IMR-90 (cell line): ENCODE measurements around the gene HMGA1. TPM values are rescaled to one million over a fixed set of nuclear protein-coding genes. Genes with fewer than 3 reads are reported as not detected.

Source experiments
- ATAC-seq: fragments of 200-7000 bp; cut with Tn5 transposase; 2 replicates; pipeline ENCODE4 v1.9.1; 2020; ENCODE audit warnings: low read depth, mild to moderate bottlenecking, moderate library complexity
- BruUV-seq: library from RNA; stranded (reverse); fragments of 400-500 nt; replicated peaks from 2 replicates; lab custom pipeline; 2021; lab: Mats Ljungman, UMichigan
- CTCF ChIA-PET: fragments of 300-600 bp; formaldehyde crosslinking; extraction: SDS; loops from one replicate; lab custom pipeline; 2021; ENCODE audit warnings: antibody characterized with exemption; lab: Yijun Ruan, JAX
- POLR2A ChIA-PET: fragments of 300-600 bp; sonication (Branson Sonifier 250); formaldehyde crosslinking; loops from one replicate; lab custom pipeline; 2022; ENCODE audit warnings: antibody characterized with exemption; ENCODE audit not compliant: unreplicated experiment; lab: Charles Lee
- DNase-seq: peaks from one replicate; pipeline ENCODE4 v3.0.0; 2013
- H2AFZ ChIP-seq: replicated peaks from 2 replicates; pipeline ENCODE3; 2013; ENCODE audit warnings: low read length, mild to moderate bottlenecking; ENCODE audit not compliant: poor library complexity
- H2AK5ac ChIP-seq: 2 replicates; pipeline ENCODE4 v1.6.1; 2013; ENCODE audit warnings: low read depth, low read length, inconsistent platforms
- H2AK9ac ChIP-seq: replicated peaks from 2 replicates; pipeline ENCODE3; 2013; ENCODE audit warnings: mild to moderate bottlenecking, low read depth, low read length, moderate library complexity; ENCODE audit not compliant: poor library complexity
- H2BK120ac ChIP-seq: 2 replicates; pipeline ENCODE4 v1.6.1; 2013; ENCODE audit warnings: low read depth, low read length, inconsistent platforms
- H2BK15ac ChIP-seq: 3 replicates; pipeline ENCODE4 v1.6.1; 2013; ENCODE audit warnings: low read depth, low read length, inconsistent platforms
- H2BK20ac ChIP-seq: 2 replicates; pipeline ENCODE4 v1.6.1; 2013; ENCODE audit warnings: low read depth, mild to moderate bottlenecking, inconsistent platforms, low read length, moderate library complexity
- H2BK5ac ChIP-seq: 2 replicates; pipeline ENCODE4 v1.6.1; 2013; ENCODE audit warnings: mild to moderate bottlenecking, low read depth, low read length, inconsistent platforms; ENCODE audit not compliant: poor library complexity, severe bottlenecking
- H3K14ac ChIP-seq: replicated peaks from 2 replicates; pipeline ENCODE4 v1.6.1; 2013; ENCODE audit warnings: low read depth, low read length, inconsistent platforms
- H3K18ac ChIP-seq: 2 replicates; pipeline ENCODE4 v1.6.1; 2013; ENCODE audit warnings: low read depth, low read length, control low read depth
- H3K23ac ChIP-seq: 2 replicates; pipeline ENCODE4 v1.6.1; 2013; ENCODE audit warnings: low read depth, low read length, inconsistent platforms
- H3K27ac ChIP-seq: 2 replicates; pipeline ENCODE4 v1.5.1; 2013; ENCODE audit warnings: mild to moderate bottlenecking, control low read depth, low read length; ENCODE audit not compliant: insufficient read depth
- H3K27me3 ChIP-seq: 2 replicates; pipeline ENCODE4 v1.6.1; 2013; ENCODE audit warnings: low read length; ENCODE audit not compliant: control insufficient read depth, insufficient read depth
- H3K36me3 ChIP-seq: 2 replicates; pipeline ENCODE4 v1.6.1; 2013; ENCODE audit warnings: low read length, mixed read lengths; ENCODE audit not compliant: control insufficient read depth, insufficient read depth
- H3K4ac ChIP-seq: 2 replicates; pipeline ENCODE4 v1.6.1; 2013; ENCODE audit warnings: low read depth, low read length, inconsistent platforms
- H3K4me1 ChIP-seq: 2 replicates; pipeline ENCODE4 v1.6.1; 2013; ENCODE audit warnings: low read length, mixed read lengths; ENCODE audit not compliant: control insufficient read depth, insufficient read depth
- H3K4me2 ChIP-seq: 2 replicates; pipeline ENCODE4 v1.6.1; 2013; ENCODE audit warnings: low read depth, mild to moderate bottlenecking, control low read depth, low read length, moderate library complexity
- H3K4me3 ChIP-seq: 2 replicates; pipeline ENCODE4 v1.5.1; 2013; ENCODE audit warnings: low read depth, mild to moderate bottlenecking, control low read depth, low read length, moderate library complexity; ENCODE audit not compliant: insufficient read depth
- H3K56ac ChIP-seq: 2 replicates; pipeline ENCODE4 v1.6.1; 2013; ENCODE audit warnings: low read length, inconsistent platforms; ENCODE audit not compliant: insufficient read depth; ENCODE audit errors: extremely low read depth
- H3K79me1 ChIP-seq, 2 experiments: 2 replicates each; pipeline ENCODE4 v1.6.1; 2013; ENCODE audit warnings: low read length in 2 of 2, inconsistent platforms in 1 of 2, low read depth in 1 of 2
- H3K9ac ChIP-seq: 2 replicates; pipeline ENCODE4 v1.6.1; 2013; ENCODE audit warnings: low read depth, low read length, control low read depth
- H3K9me1 ChIP-seq: 2 replicates; pipeline ENCODE4 v1.6.1; 2013; ENCODE audit warnings: low read length, inconsistent platforms; ENCODE audit not compliant: insufficient read depth
- H3K9me3 ChIP-seq: 2 replicates; pipeline ENCODE4 v1.6.1; 2013; ENCODE audit warnings: low read length; ENCODE audit not compliant: control insufficient read depth, insufficient read depth
- H4K20me1 ChIP-seq: 2 replicates; pipeline ENCODE4 v1.6.1; 2013; ENCODE audit warnings: low read length, inconsistent platforms; ENCODE audit not compliant: insufficient read depth
- H4K5ac ChIP-seq: 2 replicates; pipeline ENCODE4 v1.6.1; 2013; ENCODE audit warnings: mild to moderate bottlenecking, low read depth, low read length, control low read depth
- H4K8ac ChIP-seq, 2 experiments: 2 replicates each; pipeline ENCODE4 v1.6.1; 2013; ENCODE audit warnings: low read depth in 2 of 2, low read length in 2 of 2, control low read depth in 1 of 2, inconsistent platforms in 1 of 2
- H4K91ac ChIP-seq: 2 replicates; pipeline ENCODE4 v1.6.1; 2013; ENCODE audit warnings: low read depth, low read length, inconsistent platforms; ENCODE audit not compliant: insufficient read depth
- CHD1 ChIP-seq: IDR thresholded peaks from 2 replicates; pipeline ENCODE4 v1.6.1; 2012; ENCODE audit warnings: low read depth, low read length, improper control_type of control experiment
- CTCF ChIP-seq: conservative IDR thresholded peaks from 2 replicates; pipeline ENCODE4 v1.5.1; 2012; ENCODE audit warnings: mild to moderate bottlenecking, low read depth, low read length, improper control_type of control experiment
- ELK1 ChIP-seq: fragments of 150-350 bp; IDR thresholded peaks from 2 replicates; pipeline ENCODE4 v1.6.1; 2016; ENCODE audit warnings: low read depth, mild to moderate bottlenecking, low read length, moderate library complexity, borderline replicate concordance
- MAFK ChIP-seq: IDR thresholded peaks from 2 replicates; pipeline ENCODE4 v1.6.1; 2012; ENCODE audit warnings: low read depth, low read length, improper control_type of control experiment
- MAZ ChIP-seq: IDR thresholded peaks from 2 replicates; pipeline ENCODE4 v1.6.1; 2012; ENCODE audit warnings: low read depth, mild to moderate bottlenecking, low read length, improper control_type of control experiment, moderate library complexity, borderline replicate concordance
- MXI1 ChIP-seq: IDR thresholded peaks from 2 replicates; pipeline ENCODE4 v1.6.1; 2012; ENCODE audit warnings: low read depth, mild to moderate bottlenecking, low read length, moderate library complexity, borderline replicate concordance
- POLR2A ChIP-seq: IDR thresholded peaks from 2 replicates; pipeline ENCODE4 v1.6.1; 2012; ENCODE audit warnings: mild to moderate bottlenecking, low read depth, low read length
- RAD21 ChIP-seq: IDR thresholded peaks from 2 replicates; pipeline ENCODE4 v1.6.1; 2012; ENCODE audit warnings: low read length, improper control_type of control experiment
- RCOR1 ChIP-seq: IDR thresholded peaks from 2 replicates; pipeline ENCODE4 v1.6.1; 2012; ENCODE audit warnings: mild to moderate bottlenecking, low read length, improper control_type of control experiment; ENCODE audit not compliant: insufficient replicate concordance
- RFX5 ChIP-seq: IDR thresholded peaks from 2 replicates; pipeline ENCODE4 v1.8.0; 2012; ENCODE audit warnings: low read depth, mild to moderate bottlenecking, low read length, moderate library complexity
- SMC3 ChIP-seq: fragments of 150-350 bp; IDR thresholded peaks from 2 replicates; pipeline ENCODE4 v1.6.1; 2016; ENCODE audit warnings: low read depth, mild to moderate bottlenecking, antibody characterized with exemption, low read length, moderate library complexity
- WGBS, 2 experiments: methylation state at CpG; one replicate each; pipeline versions ENCODE4 v1.1.5 to v1.1.7; 2013; ENCODE audit warnings: missing lambda C conversion rate in 2 of 2; ENCODE audit not compliant: insufficient read length in 1 of 2; ENCODE audit errors: extremely low coverage in 2 of 2; 5-methylcytosine and 5-hydroxymethylcytosine counted together
- dilution Hi-C: fragments of 300-500 bp; cut with HindIII; formaldehyde crosslinking; loops from one replicate; pipeline ENCODE4 v1.14.3; 2018; ENCODE audit warnings: low sequenced_read_pairs; ENCODE audit not compliant: unreplicated experiment
- in situ Hi-C: fragments of 300-500 bp; cut with MboI; formaldehyde crosslinking; loops from 3 replicates; pipeline ENCODE4 v1.14.3; 2019; ENCODE audit warnings: low sequenced_read_pairs, inconsistent platforms, mixed read lengths
- intact Hi-C: fragments of 100-400 bp; cut with micrococcal nuclease; formaldehyde crosslinking; loops from 2 replicates; pipeline ENCODE4 v1.10.0; 2022
- polyA plus RNA-seq, 3 experiments: library from polyadenylated mRNA; depleted of rRNA; stranded (reverse); fragments of >200 nt; gene quantifications; 2 replicates each; pipeline ENCODE4 v1.2.3, GENCODE V29; 2012; ENCODE audit warnings: low replicate concordance in 1 of 3
- total RNA-seq: library from RNA; depleted of rRNA; stranded (reverse); fragments of >200 nt; gene quantifications from 2 replicates; pipeline ENCODE4 v1.2.3, GENCODE V29; 2012

Gene HMGA1
- total and polyA plus RNA-seq, 2 of the 4 experiments (the other 2 are of a cell fraction): 101 to 589 TPM

- TF ChIP-seq CHD1: no peak
Observed at GRCh38 chr6:34234667-34235306, 1.9 kb upstream of the HMGA1 start (continued).

GRCh38 chr6:34235307-34236130 lies 1.2 kb upstream of the HMGA1 start:
- H3K9ac ChIP-seq: peak overlapping the region; percentile 34; the same call in 1 of the 2 replicates
- TF ChIP-seq RCOR1 (no peak), MXI1 (no peak), CTCF (peak; percentile 15; the same call in 1 of the 2 replicates), POLR2A (peak; percentile 82), ELK1 (no peak), SMC3 (peak; percentile 17; the same call in 1 of the 2 replicates), MAFK (no peak), MAZ (peak; percentile 68; the same call in 1 of the 2 replicates), RFX5 (no peak), RAD21 (0 out of 2 replicates have a peak, but pooled peaks have one; percentile 23)

More at GRCh38 chr6:34235307-34236130, 1.2 kb upstream of the HMGA1 start:
- peak overlapping the region; percentile 96 for H3K4me2 ChIP-seq
- peak; percentile 92 for DNase-seq
- peak; percentile 36 for ATAC-seq
- intact Hi-C loops (loop anchor here (2.0 to 5.0 kb wide), 2 partner anchors 23 to 38 kb away; no protein-coding TSS in a partner anchor), in situ Hi-C loops (no loop called here), dilution Hi-C loops (no loop called here)
- 5% methylated on average over 16 of the region's 75 CpGs; no CpG with 5 or more reads in 1 of the 2 experiments for WGBS, 2 experiments
- peak overlapping the region; percentile 31 for H4K5ac ChIP-seq
- H2AK5ac ChIP-seq: peak overlapping the region; percentile 93
- CTCF ChIA-PET: no interaction called here
- peak overlapping the region; percentile 46 for H3K56ac ChIP-seq
- H2BK15ac ChIP-seq: peak overlapping the region; percentile 38; the same call in 1 of the 3 replicates
- peaks cover 0 to 17% of the 10 kb centered on the region in 2 experiments; a peak in 2 of 4 replicates for H3K79me1 ChIP-seq
- peak overlapping the region; percentile 69 for H2BK5ac ChIP-seq
- peak overlapping the region; percentile 77 for H3K4ac ChIP-seq
- H3K9me3 ChIP-seq: no peaks in the 10 kb centered on the region
- POLR2A ChIA-PET: no interaction called here
- H3K14ac ChIP-seq: peak overlapping the region; percentile 86
- H3K23ac ChIP-seq: peak overlapping the region; percentile 88; the same call in 1 of the 2 replicates
- peak overlapping the region; percentile 56 for H3K27ac ChIP-seq
- H3K9me1 ChIP-seq: peaks cover 9% of the 10 kb centered on the region; the same call in 1 of the 2 replicates
- peak overlapping the region; percentile 5; the same call in 1 of the 2 replicates for H3K4me3 ChIP-seq
- peak overlapping the region; percentile 83 for H2AK9ac ChIP-seq
- peaks cover 19% of the 10 kb centered on the region for H3K4me1 ChIP-seq
- peak overlapping the region; percentile 64 for H2AFZ ChIP-seq
- peak overlapping the region; percentile 53 for H4K91ac ChIP-seq
- H2BK20ac ChIP-seq: peak overlapping the region; percentile 59; the same call in 1 of the 2 replicates
- H4K8ac ChIP-seq: peak overlapping the region; percentile 52 to 94
- peaks cover 20% of the 10 kb centered on the region for H4K20me1 ChIP-seq
- H3K36me3 ChIP-seq: no peaks in the 10 kb centered on the region; the same call in 1 of the 2 replicates
- BruUV-seq: no TSS peak
- peak overlapping the region; percentile 42 for H3K18ac ChIP-seq
- H2BK120ac ChIP-seq: peak overlapping the region; percentile 66; the same call in 1 of the 2 replicates
- H3K27me3 ChIP-seq: no peaks in the 10 kb centered on the region
